Endothelial cell of umbilical vein (primary cell): Measurements from ENCODE around the gene EXOC3. TPM values are rescaled to one million over a fixed set of nuclear protein-coding genes. Genes with fewer than 3 reads are reported as not detected.

ENCODE experiments used
- BruUV-seq: library from RNA; stranded (reverse); fragments of 400-500 nt; replicated peaks from 2 replicates; lab custom pipeline; 2021; lab: Mats Ljungman, UMichigan
- CTCF ChIA-PET: fragments of 300-600, 350-600 bp; sonication (Branson Sonifier 250); formaldehyde crosslinking; loops from one replicate; lab custom pipeline; 2021; ENCODE audit warnings: antibody characterized with exemption, inconsistent platforms; lab: Charles Lee
- POLR2A ChIA-PET: fragments of 300-600, 350-600 bp; sonication (Branson Sonifier 250); formaldehyde crosslinking; loops from one replicate; lab custom pipeline; 2021; ENCODE audit warnings: antibody characterized with exemption, inconsistent platforms; lab: Charles Lee
- DNase-seq: peaks from one replicate; pipeline ENCODE4 v3.0.0-alpha.2; 2011; ENCODE audit warnings: low read depth, low spot score
- FAIRE-seq: peaks from 2 replicates; lab custom pipeline; 2011; peaks lifted over from hg19 to GRCh38; lab: Jason Lieb, UNC
- H2AFZ ChIP-seq: 2 replicates; pipeline ENCODE4 v1.6.0; 2012; ENCODE audit warnings: low read depth, low read length, control low read depth, inconsistent platforms
- H3K27ac ChIP-seq: 2 replicates; pipeline ENCODE4 v1.5.1; 2011; ENCODE audit warnings: low read depth, mild to moderate bottlenecking, control low read depth, low read length, moderate library complexity; ENCODE audit not compliant: insufficient read depth
- H3K27me3 ChIP-seq, 2 experiments: 2 replicates each; pipeline versions ENCODE4 v1.6.0 to v1.6.1; 2011; ENCODE audit warnings: low read length in 2 of 2, mixed read lengths in 1 of 2; ENCODE audit not compliant: control insufficient read depth in 2 of 2, insufficient read depth in 2 of 2
- H3K36me3 ChIP-seq, 2 experiments: 2 replicates in 1 of 2; 3 replicates in 1 of 2; pipeline ENCODE4 v1.5.1; 2011; ENCODE audit warnings: low read length in 2 of 2, mild to moderate bottlenecking in 1 of 2, moderate library complexity in 1 of 2; ENCODE audit not compliant: control insufficient read depth in 2 of 2, insufficient read depth in 2 of 2; ENCODE audit errors: extremely low read depth in 1 of 2
- H3K4me1 ChIP-seq: 3 replicates; pipeline ENCODE4 v1.5.1; 2011; ENCODE audit warnings: mild to moderate bottlenecking, low read length; ENCODE audit not compliant: control insufficient read depth, insufficient read depth; ENCODE audit errors: extremely low read depth
- H3K4me2 ChIP-seq: 2 replicates; pipeline ENCODE4 v1.6.1; 2011; ENCODE audit warnings: low read length, control low read depth, mixed read lengths; ENCODE audit not compliant: insufficient read depth
- H3K4me3 ChIP-seq, 3 experiments: fragments of 200-600 bp in 1 of 3; sonication (generic), shearing (Covaris generic) in 1 of 3; replicated peaks in 1 of 3; 2 replicates each; pipeline ENCODE4 v1.5.1; 2011 to 2016; ENCODE audit warnings: control low read depth in 3 of 3, low read length in 3 of 3, mild to moderate bottlenecking in 2 of 3, inconsistent platforms in 1 of 3, low read depth in 1 of 3, moderate library complexity in 1 of 3; ENCODE audit not compliant: insufficient read depth in 1 of 3
- H3K79me2 ChIP-seq: 2 replicates; pipeline ENCODE4 v1.6.0; 2012; ENCODE audit warnings: low read length, inconsistent platforms; ENCODE audit not compliant: control insufficient read depth, insufficient read depth
- H3K9ac ChIP-seq: replicated peaks from 2 replicates; pipeline ENCODE3; 2011; ENCODE audit warnings: low read length, control low read depth; ENCODE audit not compliant: insufficient read depth; ENCODE audit errors: extremely low read depth
- H3K9me1 ChIP-seq: replicated peaks from 3 replicates; pipeline ENCODE4 v1.6.0; 2011; ENCODE audit warnings: mild to moderate bottlenecking, low read length; ENCODE audit not compliant: control insufficient read depth, insufficient read depth; ENCODE audit errors: extremely low read depth
- H3K9me3 ChIP-seq: replicated peaks from 2 replicates; pipeline ENCODE4 v1.5.1; 2012; ENCODE audit warnings: low read length, inconsistent platforms; ENCODE audit not compliant: control insufficient read depth, insufficient read depth
- H4K20me1 ChIP-seq: replicated peaks from 2 replicates; pipeline ENCODE3; 2011; ENCODE audit warnings: mild to moderate bottlenecking, low read length; ENCODE audit not compliant: control insufficient read depth, insufficient read depth; ENCODE audit errors: extremely low read depth
- CTCF ChIP-seq, 2 donors: IDR thresholded peaks; 1 replicate in 1 of 2; 2 replicates in 1 of 2; pipeline ENCODE4 v1.5.1; 2011; ENCODE audit warnings: low read length in 2 of 2, mild to moderate bottlenecking in 2 of 2, moderate library complexity in 2 of 2, control low read depth in 1 of 2, inconsistent platforms in 1 of 2, low read depth in 1 of 2; ENCODE audit not compliant: insufficient read depth in 1 of 2; ENCODE audit errors: extremely low read depth in 1 of 2
- EZH2 ChIP-seq: IDR thresholded peaks from 2 replicates; pipeline ENCODE4 v1.6.1; 2012; ENCODE audit warnings: borderline replicate concordance, low read depth, mild to moderate bottlenecking, moderate library complexity, low read length, inconsistent platforms; ENCODE audit not compliant: severe bottlenecking
- FOS ChIP-seq: IDR thresholded peaks from 2 replicates; pipeline ENCODE4 v1.6.1; 2011; ENCODE audit warnings: mild to moderate bottlenecking, low read length, moderate library complexity, borderline replicate concordance; ENCODE audit not compliant: insufficient read depth
- GATA2 ChIP-seq: IDR thresholded peaks from 2 replicates; pipeline ENCODE4 v1.7.0; 2011; ENCODE audit warnings: low read depth, mild to moderate bottlenecking, moderate library complexity, mixed read lengths, low read length; ENCODE audit not compliant: insufficient read length, insufficient read depth
- JUN ChIP-seq: IDR thresholded peaks from 2 replicates; pipeline ENCODE4 v1.6.1; 2011; ENCODE audit warnings: borderline replicate concordance, low read depth; ENCODE audit not compliant: insufficient read length, insufficient read depth
- MAX ChIP-seq: IDR thresholded peaks from 2 replicates; pipeline ENCODE4 v1.6.1; 2011; ENCODE audit not compliant: insufficient read depth, insufficient read length
- MYC ChIP-seq: IDR thresholded peaks from one replicate; pipeline ENCODE4 v1.6.1; 2011; ENCODE audit warnings: mild to moderate bottlenecking, low read depth, low read length
- POLR2A ChIP-seq: IDR thresholded peaks from 2 replicates; pipeline ENCODE4 v1.6.1; 2012; ENCODE audit warnings: low read depth, mild to moderate bottlenecking, control low read depth, low read length
- POLR2AphosphoS5 ChIP-seq: IDR thresholded peaks from 2 replicates; pipeline ENCODE4 v1.6.1; 2012; ENCODE audit warnings: low read depth, mild to moderate bottlenecking, control low read depth, low read length, moderate library complexity; ENCODE audit not compliant: insufficient read depth
- dilution Hi-C: fragments of 300-500 bp; cut with MboI; formaldehyde crosslinking; loops from one replicate; pipeline ENCODE4 v1.15.0; 2019; ENCODE audit warnings: low sequenced_read_pairs; ENCODE audit not compliant: extremely low pct_ligation_motif_present
- intact Hi-C: fragments of 100-400 bp; cut with micrococcal nuclease; formaldehyde crosslinking; loops from one replicate; pipeline ENCODE4 v1.10.0; 2022
- polyA plus RNA-seq, 4 experiments: library from polyadenylated mRNA; depleted of rRNA in 3 of 4; stranded (reverse) in 3 of 4; unstranded in 1 of 4; fragments of >200 nt; gene quantifications; 2 replicates each; pipeline versions ENCODE4 v1.2.1 to v1.2.3, GENCODE V29; 2011 to 2012; ENCODE audit warnings: missing spikeins in 1 of 4
- total RNA-seq: library from RNA; stranded (reverse); gene quantifications from 2 replicates; pipeline ENCODE4 v1.2.3, GENCODE V29; 2021

Gene EXOC3
- total and polyA plus RNA-seq, 2 donors (not counting 3 experiments of a cell fraction or from before 2014, with no cell fraction given) = 26.4 to 52.9 TPM

- no peak for DNase-seq
- BruUV-seq = no TSS peak
- intact Hi-C loops (no loop called here), dilution Hi-C loops (no loop called here)
- CTCF ChIA-PET = interaction anchor here (1.7 kb wide), 1 partner anchor 47 kb away, joined by 4 read pairs; no protein-coding TSS in a partner anchor
- no peaks in the 10 kb centered on the region for H3K9me1 ChIP-seq
- H3K79me2 ChIP-seq = no peaks in the 10 kb centered on the region
- H3K4me2 ChIP-seq = no peak overlapping the region
- H3K4me1 ChIP-seq = no peaks in the 10 kb centered on the region
- no peak overlapping the region for H3K4me3 ChIP-seq
- FAIRE-seq = no peak
- H3K9me3 ChIP-seq = no peaks in the 10 kb centered on the region
- no peak overlapping the region for H2AFZ ChIP-seq
- TF ChIP-seq POLR2A = no peak
- no peak for TF ChIP-seq MAX
- no peak for TF ChIP-seq JUN
- no peak for TF ChIP-seq CTCF (IDR thresholded peaks at IDR 0.05; ENCODE audit: extremely low read depth in 1 of 2, insufficient read depth in 1 of 2, low read depth in 1 of 2, low read length in 2 of 2)
- no peak for TF ChIP-seq POLR2AphosphoS5
- no peak for TF ChIP-seq EZH2
- TF ChIP-seq FOS = no peak
- TF ChIP-seq MYC = no peak
- no peak for TF ChIP-seq GATA2
- no peaks in the 10 kb centered on the region for H4K20me1 ChIP-seq
- POLR2A ChIA-PET = no interaction called here
- no peaks in the 10 kb centered on the region for H3K36me3 ChIP-seq
- H3K27ac ChIP-seq = no peak overlapping the region
- H3K9ac ChIP-seq = no peak overlapping the region
- no peaks in the 10 kb centered on the region for H3K27me3 ChIP-seq
These were observed 50.2 kb downstream of the EXOC3 start for GRCh38 chr5:493119-493701.
